ENCODE results near the gene PCDH15. TPM values are rescaled to one million over a fixed set of nuclear protein-coding genes. Genes with fewer than 3 reads are reported as not detected.

PCDH15 gene
- total and polyA plus RNA-seq, 2 experiments from 2014 or later = 0.29 to 0.66 TPM

DNA sequence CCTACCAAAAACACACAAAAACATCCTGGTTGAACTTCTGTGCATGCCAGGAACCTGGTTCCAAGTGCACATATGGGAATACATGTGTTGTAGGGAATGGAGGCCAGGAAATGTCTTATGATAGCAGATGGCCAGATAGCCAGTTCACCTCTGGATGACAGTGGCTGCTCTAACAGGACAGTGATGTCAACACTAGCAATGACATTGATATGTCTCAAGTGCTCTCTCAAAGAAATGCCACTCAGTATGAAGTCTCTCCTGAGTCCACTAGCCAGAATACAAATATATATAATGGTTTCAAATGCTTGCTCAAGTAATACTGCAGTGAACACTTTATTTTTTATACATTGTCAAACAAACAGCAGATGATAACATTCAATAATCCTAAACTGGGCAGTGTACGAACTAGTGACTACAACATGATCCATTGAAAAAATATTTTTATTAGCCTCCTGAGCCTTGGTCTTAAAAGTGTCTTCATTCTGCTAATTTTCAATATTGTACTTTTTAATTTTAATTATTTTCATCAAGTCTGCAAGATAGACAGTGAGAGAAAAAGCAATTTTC lies 26.0 kb upstream of the PCDH15 start:
- DNase-seq (ENCODE audit: low spot score) = no peak
- Mint-ChIP-seq H3K36me3 (ENCODE audit: low read depth) (no peaks in the 10 kb centered on the region), H3K4me1 (no peaks in the 10 kb centered on the region), H3K4me3 (no peak overlapping the region), H3K27me3 (ENCODE audit: insufficient read depth, low read depth, poor library complexity) (no peaks in the 10 kb centered on the region), H3K27ac (no peak overlapping the region), H3K9me3 (peaks cover 3% of the 10 kb centered on the region; the same call in 2 of the 3 replicates)
- no peaks in the 10 kb centered on the region for H3K27me3 ChIP-seq (ENCODE audit: insufficient read depth)
- ATAC-seq = no peak
- no peaks in the 10 kb centered on the region for H3K79me2 ChIP-seq (replicated peaks; ENCODE audit: insufficient read depth)
- no peaks in the 10 kb centered on the region for H4K20me1 ChIP-seq (replicated peaks; ENCODE audit: insufficient read depth)
- H3K36me3 ChIP-seq (ENCODE audit: insufficient read depth) = no peaks in the 10 kb centered on the region
- H2AFZ ChIP-seq = no peak overlapping the region
- H3K4me2 ChIP-seq = no peak overlapping the region
- no peak for TF ChIP-seq ZNF114 (CRISPR knock-in tag; IDR thresholded peaks at IDR 0.05)
- no peak for TF ChIP-seq POLR2AphosphoS5 (IDR thresholded peaks at IDR 0.05; ENCODE audit: low read depth)
- no peak for TF ChIP-seq ZNF331 (CRISPR knock-in tag; IDR thresholded peaks at IDR 0.05; ENCODE audit: low read depth)
- TF ChIP-seq, protein P1, sequence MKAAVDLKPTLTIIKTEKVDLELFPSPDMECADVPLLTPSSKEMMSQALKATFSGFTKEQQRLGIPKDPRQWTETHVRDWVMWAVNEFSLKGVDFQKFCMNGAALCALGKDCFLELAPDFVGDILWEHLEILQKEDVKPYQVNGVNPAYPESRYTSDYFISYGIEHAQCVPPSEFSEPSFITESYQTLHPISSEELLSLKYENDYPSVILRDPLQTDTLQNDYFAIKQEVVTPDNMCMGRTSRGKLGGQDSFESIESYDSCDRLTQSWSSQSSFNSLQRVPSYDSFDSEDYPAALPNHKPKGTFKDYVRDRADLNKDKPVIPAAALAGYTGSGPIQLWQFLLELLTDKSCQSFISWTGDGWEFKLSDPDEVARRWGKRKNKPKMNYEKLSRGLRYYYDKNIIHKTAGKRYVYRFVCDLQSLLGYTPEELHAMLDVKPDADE (IDR thresholded peaks at IDR 0.05) = no peak
- TF ChIP-seq EZH2 (IDR thresholded peaks at IDR 0.05; ENCODE audit: low read depth, unreplicated experiment) = no peak
- TF ChIP-seq, protein P2, sequence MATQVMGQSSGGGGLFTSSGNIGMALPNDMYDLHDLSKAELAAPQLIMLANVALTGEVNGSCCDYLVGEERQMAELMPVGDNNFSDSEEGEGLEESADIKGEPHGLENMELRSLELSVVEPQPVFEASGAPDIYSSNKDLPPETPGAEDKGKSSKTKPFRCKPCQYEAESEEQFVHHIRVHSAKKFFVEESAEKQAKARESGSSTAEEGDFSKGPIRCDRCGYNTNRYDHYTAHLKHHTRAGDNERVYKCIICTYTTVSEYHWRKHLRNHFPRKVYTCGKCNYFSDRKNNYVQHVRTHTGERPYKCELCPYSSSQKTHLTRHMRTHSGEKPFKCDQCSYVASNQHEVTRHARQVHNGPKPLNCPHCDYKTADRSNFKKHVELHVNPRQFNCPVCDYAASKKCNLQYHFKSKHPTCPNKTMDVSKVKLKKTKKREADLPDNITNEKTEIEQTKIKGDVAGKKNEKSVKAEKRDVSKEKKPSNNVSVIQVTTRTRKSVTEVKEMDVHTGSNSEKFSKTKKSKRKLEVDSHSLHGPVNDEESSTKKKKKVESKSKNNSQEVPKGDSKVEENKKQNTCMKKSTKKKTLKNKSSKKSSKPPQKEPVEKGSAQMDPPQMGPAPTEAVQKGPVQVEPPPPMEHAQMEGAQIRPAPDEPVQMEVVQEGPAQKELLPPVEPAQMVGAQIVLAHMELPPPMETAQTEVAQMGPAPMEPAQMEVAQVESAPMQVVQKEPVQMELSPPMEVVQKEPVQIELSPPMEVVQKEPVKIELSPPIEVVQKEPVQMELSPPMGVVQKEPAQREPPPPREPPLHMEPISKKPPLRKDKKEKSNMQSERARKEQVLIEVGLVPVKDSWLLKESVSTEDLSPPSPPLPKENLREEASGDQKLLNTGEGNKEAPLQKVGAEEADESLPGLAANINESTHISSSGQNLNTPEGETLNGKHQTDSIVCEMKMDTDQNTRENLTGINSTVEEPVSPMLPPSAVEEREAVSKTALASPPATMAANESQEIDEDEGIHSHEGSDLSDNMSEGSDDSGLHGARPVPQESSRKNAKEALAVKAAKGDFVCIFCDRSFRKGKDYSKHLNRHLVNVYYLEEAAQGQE (IDR thresholded peaks at IDR 0.05; ENCODE audit: unreplicated experiment) = no peak
- no peak for TF ChIP-seq JUNB (IDR thresholded peaks at IDR 0.05; ENCODE audit: unreplicated experiment)
- no peak for TF ChIP-seq STAT1 (IDR thresholded peaks at IDR 0.05; ENCODE audit: unreplicated experiment)
- TF ChIP-seq, protein P3, sequence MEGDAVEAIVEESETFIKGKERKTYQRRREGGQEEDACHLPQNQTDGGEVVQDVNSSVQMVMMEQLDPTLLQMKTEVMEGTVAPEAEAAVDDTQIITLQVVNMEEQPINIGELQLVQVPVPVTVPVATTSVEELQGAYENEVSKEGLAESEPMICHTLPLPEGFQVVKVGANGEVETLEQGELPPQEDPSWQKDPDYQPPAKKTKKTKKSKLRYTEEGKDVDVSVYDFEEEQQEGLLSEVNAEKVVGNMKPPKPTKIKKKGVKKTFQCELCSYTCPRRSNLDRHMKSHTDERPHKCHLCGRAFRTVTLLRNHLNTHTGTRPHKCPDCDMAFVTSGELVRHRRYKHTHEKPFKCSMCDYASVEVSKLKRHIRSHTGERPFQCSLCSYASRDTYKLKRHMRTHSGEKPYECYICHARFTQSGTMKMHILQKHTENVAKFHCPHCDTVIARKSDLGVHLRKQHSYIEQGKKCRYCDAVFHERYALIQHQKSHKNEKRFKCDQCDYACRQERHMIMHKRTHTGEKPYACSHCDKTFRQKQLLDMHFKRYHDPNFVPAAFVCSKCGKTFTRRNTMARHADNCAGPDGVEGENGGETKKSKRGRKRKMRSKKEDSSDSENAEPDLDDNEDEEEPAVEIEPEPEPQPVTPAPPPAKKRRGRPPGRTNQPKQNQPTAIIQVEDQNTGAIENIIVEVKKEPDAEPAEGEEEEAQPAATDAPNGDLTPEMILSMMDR (conservative IDR thresholded peaks at IDR 0.05; ENCODE audit: low read depth in 2 of 2) = no peak
- no peak for TF ChIP-seq NANOG (IDR thresholded peaks at IDR 0.05; ENCODE audit: borderline replicate concordance)
- no peaks in the 10 kb centered on the region for H3K9me2 ChIP-seq (ENCODE audit: insufficient read depth)
- H3K4me3 ChIP-seq = no peak overlapping the region
- no peaks in the 10 kb centered on the region for H3F3A ChIP-seq (replicated peaks; ENCODE audit: low read depth)
- no peaks in the 10 kb centered on the region for H3K4me1 ChIP-seq (ENCODE audit: insufficient read depth)
- H3K27ac ChIP-seq (ENCODE audit: low read depth) = no peak overlapping the region
